RWPE2 (cell line): ENCODE data around the gene SLC44A5.
"Not testable (repeated sequence)": the region's sequence is repeated elsewhere in the genome, so short reads cannot be mapped to it uniquely, and the experiment has no call there.

Experiments
- ATAC-seq: fragments of 200-7000 bp; cut with Tn5 transposase; 3 replicates; pipeline ENCODE4 v1.9.1; 2021; ENCODE audit warnings: low read depth
- DNase-seq: peaks from one replicate; pipeline ENCODE4 v3.0.0-alpha.2; 2020; ENCODE audit warnings: low spot score
- H3K27ac ChIP-seq: fragments of 450-650 bp; 2 replicates; pipeline ENCODE4 v1.5.1; 2017; ENCODE audit warnings: mild to moderate bottlenecking; ENCODE audit not compliant: poor library complexity, severe bottlenecking
- H3K27me3 ChIP-seq: fragments of 250-450 bp; sonication (Bioruptor Pico); 2 replicates; pipeline ENCODE4 v1.5.1; 2021; ENCODE audit warnings: mild to moderate bottlenecking, moderate library complexity; ENCODE audit not compliant: insufficient read depth, poor library complexity, severe bottlenecking
- H3K36me3 ChIP-seq: fragments of 250-450 bp; sonication (Bioruptor Pico); 2 replicates; pipeline ENCODE4 v1.5.1; 2020; ENCODE audit warnings: low read depth, mild to moderate bottlenecking, moderate library complexity
- H3K4me1 ChIP-seq: fragments of 250-450 bp; sonication (Bioruptor Pico); 2 replicates; pipeline ENCODE4 v1.5.1; 2021; ENCODE audit warnings: mild to moderate bottlenecking, moderate library complexity; ENCODE audit not compliant: insufficient read depth, poor library complexity, severe bottlenecking
- H3K4me3 ChIP-seq: fragments of 250-450 bp; sonication (Bioruptor Pico); 2 replicates; pipeline ENCODE4 v1.5.1; 2021; ENCODE audit warnings: mild to moderate bottlenecking, moderate library complexity; ENCODE audit not compliant: severe bottlenecking
- H3K9me3 ChIP-seq: fragments of 250-450 bp; sonication (Bioruptor Pico); 2 replicates; pipeline ENCODE4 v1.5.1; 2021; ENCODE audit warnings: mild to moderate bottlenecking, moderate library complexity; ENCODE audit not compliant: severe bottlenecking
- TF ChIP-seq, protein P1 (sequence below): fragments of 450-650 bp; IDR thresholded peaks from one replicate; pipeline ENCODE4 v1.5.1; 2017; ENCODE audit warnings: mild to moderate bottlenecking, moderate library complexity; ENCODE audit not compliant: poor library complexity, severe bottlenecking

SLC44A5 gene

GRCh38 chr1:75613916-75614315 lies 3.0 kb upstream of the SLC44A5 start:
- DNase-seq = no peak
- no peaks in the 10 kb centered on the region for H3K9me3 ChIP-seq
- ATAC-seq = no peak
- TF ChIP-seq, protein P1, sequence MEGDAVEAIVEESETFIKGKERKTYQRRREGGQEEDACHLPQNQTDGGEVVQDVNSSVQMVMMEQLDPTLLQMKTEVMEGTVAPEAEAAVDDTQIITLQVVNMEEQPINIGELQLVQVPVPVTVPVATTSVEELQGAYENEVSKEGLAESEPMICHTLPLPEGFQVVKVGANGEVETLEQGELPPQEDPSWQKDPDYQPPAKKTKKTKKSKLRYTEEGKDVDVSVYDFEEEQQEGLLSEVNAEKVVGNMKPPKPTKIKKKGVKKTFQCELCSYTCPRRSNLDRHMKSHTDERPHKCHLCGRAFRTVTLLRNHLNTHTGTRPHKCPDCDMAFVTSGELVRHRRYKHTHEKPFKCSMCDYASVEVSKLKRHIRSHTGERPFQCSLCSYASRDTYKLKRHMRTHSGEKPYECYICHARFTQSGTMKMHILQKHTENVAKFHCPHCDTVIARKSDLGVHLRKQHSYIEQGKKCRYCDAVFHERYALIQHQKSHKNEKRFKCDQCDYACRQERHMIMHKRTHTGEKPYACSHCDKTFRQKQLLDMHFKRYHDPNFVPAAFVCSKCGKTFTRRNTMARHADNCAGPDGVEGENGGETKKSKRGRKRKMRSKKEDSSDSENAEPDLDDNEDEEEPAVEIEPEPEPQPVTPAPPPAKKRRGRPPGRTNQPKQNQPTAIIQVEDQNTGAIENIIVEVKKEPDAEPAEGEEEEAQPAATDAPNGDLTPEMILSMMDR = no peak
- no peaks in the 10 kb centered on the region for H3K36me3 ChIP-seq
- no peak overlapping the region for H3K4me3 ChIP-seq
- H3K27me3 ChIP-seq = peaks cover 80% of the 10 kb centered on the region
- H3K27ac ChIP-seq = no peak overlapping the region
- no peaks in the 10 kb centered on the region for H3K4me1 ChIP-seq

GRCh38 chr1:75612976-75613375 lies 2.1 kb upstream of the SLC44A5 start:
- TF ChIP-seq, protein P1 = no peak
- peaks cover 72% of the 10 kb centered on the region for H3K27me3 ChIP-seq
- no peaks in the 10 kb centered on the region for H3K9me3 ChIP-seq
- H3K27ac ChIP-seq = no peak overlapping the region
- no peak overlapping the region for H3K4me3 ChIP-seq
- DNase-seq (no peak), ATAC-seq (no peak)
- no peaks in the 10 kb centered on the region for H3K36me3 ChIP-seq
- H3K4me1 ChIP-seq = no peaks in the 10 kb centered on the region

DNA sequence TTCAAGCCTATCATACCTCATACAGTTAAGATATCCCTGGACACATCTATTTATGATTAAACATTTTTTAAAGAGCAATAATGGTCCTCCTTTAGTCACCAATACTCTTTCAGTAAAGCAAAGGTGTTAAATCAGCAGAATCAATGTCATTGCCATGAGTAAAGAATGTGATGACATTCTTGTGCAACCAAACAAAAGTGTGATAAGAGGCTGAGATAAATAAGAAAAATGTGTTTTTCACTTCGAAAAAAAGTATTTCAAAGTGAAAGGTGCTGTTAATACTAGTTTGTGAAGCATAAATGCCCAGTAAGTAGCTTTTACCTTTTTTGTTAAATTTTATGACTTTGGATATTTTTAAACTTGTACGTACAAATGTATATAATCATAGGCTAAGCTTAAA lies 8.4 kb downstream of the SLC44A5 start:
- no peaks in the 10 kb centered on the region for H3K4me1 ChIP-seq
- H3K27ac ChIP-seq = no peak overlapping the region
- no peak overlapping the region for H3K4me3 ChIP-seq
- DNase-seq (no peak), ATAC-seq (no peak)
- H3K9me3 ChIP-seq = no peaks in the 10 kb centered on the region
- no peaks in the 10 kb centered on the region for H3K36me3 ChIP-seq
- no peaks in the 10 kb centered on the region for H3K27me3 ChIP-seq
- TF ChIP-seq, protein P1 = no peak

GRCh38 chr1:75600781-75601180 lies 10.1 kb downstream of the SLC44A5 start:
- TF ChIP-seq, protein P1 = no peak
- no peaks in the 10 kb centered on the region for H3K36me3 ChIP-seq
- DNase-seq (no peak), ATAC-seq (no peak)
- no peak overlapping the region for H3K27ac ChIP-seq
- no peak overlapping the region for H3K4me3 ChIP-seq
- no peaks in the 10 kb centered on the region for H3K27me3 ChIP-seq
- H3K9me3 ChIP-seq = no peaks in the 10 kb centered on the region
- H3K4me1 ChIP-seq = no peaks in the 10 kb centered on the region

- DNase-seq = no peak
- Histone ChIP-seq H3K4me1 (no peaks in the 10 kb centered on the region), H3K27me3 (no peaks in the 10 kb centered on the region), H3K4me3 (no peak overlapping the region), H3K9me3 (no peaks in the 10 kb centered on the region), H3K27ac (no peak overlapping the region), H3K36me3 (no peaks in the 10 kb centered on the region)
- no peak for ATAC-seq
- TF ChIP-seq, protein P1 = no peak
Observed at GRCh38 chr1:75594327-75594726, 16.6 kb downstream of the SLC44A5 start.

DNA sequence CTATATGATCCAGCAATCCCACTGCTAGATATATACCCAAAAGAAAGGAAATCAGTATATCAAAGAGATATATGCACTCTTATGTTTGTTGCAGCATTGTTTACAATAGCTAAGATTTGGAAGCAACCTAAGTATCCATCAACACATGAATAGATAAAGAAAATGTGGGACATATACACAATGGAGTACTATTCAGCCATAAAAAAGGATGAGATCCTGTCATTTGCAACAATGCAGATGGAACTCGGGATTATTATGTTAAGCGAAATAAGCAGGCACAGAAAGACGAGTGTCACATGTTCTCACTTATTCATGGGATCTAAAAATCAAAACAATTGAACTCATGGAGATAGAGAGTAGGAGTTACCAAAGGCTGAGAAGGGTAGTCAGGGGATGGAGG lies 17.5 kb downstream of the SLC44A5 start:
- H3K4me1 ChIP-seq, H3K9me3 ChIP-seq, H3K4me3 ChIP-seq, H3K36me3 ChIP-seq, DNase-seq, H3K27ac ChIP-seq, H3K27me3 ChIP-seq, ATAC-seq: not testable (repeated sequence)
